Thymus (tissue), 11 donors: ENCODE measurements around the gene F2RL1. TPM values are rescaled to one million over a fixed set of nuclear protein-coding genes. Genes with fewer than 3 reads are reported as not detected.
A peak's percentile ranks its signal among the peaks of the same experiment; 100 is the strongest.
"Not testable (repeated sequence)": the region's sequence is repeated elsewhere in the genome, so short reads cannot be mapped to it uniquely, and the experiment has no call there.

ENCODE experiments used
- DNase-seq, 9 donors: peaks; one replicate each; pipeline ENCODE4 v3.0.0-alpha.2; 2013; ENCODE audit warnings: low spot score in 9 of 9, low read depth in 6 of 9, missing footprints in 1 of 9
- H3K27ac ChIP-seq, 2 donors: one replicate each; pipeline ENCODE4 v1.5.1; 2013; ENCODE audit warnings: control low read depth in 1 of 2, low read depth in 1 of 2, low read length in 1 of 2, mild to moderate bottlenecking in 1 of 2, moderate library complexity in 1 of 2
- H3K27me3 ChIP-seq, 2 donors: one replicate each; pipeline ENCODE4 v1.5.1; 2013; ENCODE audit warnings: low read length in 1 of 2; ENCODE audit not compliant: control insufficient read depth in 2 of 2, insufficient read depth in 1 of 2
- H3K36me3 ChIP-seq, 2 donors: one replicate each; pipeline ENCODE4 v1.5.1; 2013; ENCODE audit warnings: low read length in 1 of 2, mild to moderate bottlenecking in 1 of 2, moderate library complexity in 1 of 2; ENCODE audit not compliant: control insufficient read depth in 2 of 2, insufficient read depth in 2 of 2
- H3K4me1 ChIP-seq, 2 donors: one replicate each; pipeline ENCODE4 v1.5.1; 2013; ENCODE audit warnings: low read length in 2 of 2; ENCODE audit not compliant: control insufficient read depth in 2 of 2, insufficient read depth in 2 of 2
- H3K4me3 ChIP-seq, 2 donors: one replicate each; pipeline ENCODE4 v1.5.1; 2013; ENCODE audit warnings: low read length in 2 of 2, control low read depth in 1 of 2, mild to moderate bottlenecking in 1 of 2
- H3K9me3 ChIP-seq, 2 donors: one replicate each; pipeline ENCODE4 v1.5.1; 2013; ENCODE audit warnings: low read length in 1 of 2, mild to moderate bottlenecking in 1 of 2; ENCODE audit not compliant: control insufficient read depth in 2 of 2, insufficient read depth in 1 of 2
- WGBS: extraction: QIAGEN DNeasy Blood & Tissue Kit; methylation state at CpG from one replicate; pipeline ENCODE4 v1.1.7; 2013; 5-methylcytosine and 5-hydroxymethylcytosine counted together
- polyA plus RNA-seq: library from polyadenylated mRNA; stranded (reverse); fragments of 200-250 nt; gene quantifications from one replicate; pipeline ENCODE4 v1.2.3, GENCODE V29; 2013
- total RNA-seq: library from RNA; stranded (reverse); fragments of 120-200 nt; gene quantifications from one replicate; pipeline ENCODE4 v1.2.4, GENCODE V29; 2013
- donor health status: healthy.

F2RL1 gene
- total and polyA plus RNA-seq, 2 donors: 0.66 to 3.0 TPM

- WGBS: 75% methylated on average over 2 of the region's 2 CpGs
- Histone ChIP-seq H3K4me3 (no peak overlapping the region), H3K27me3 (no peaks in the 10 kb centered on the region), H3K27ac (no peak overlapping the region), H3K4me1 (no peaks in the 10 kb centered on the region), H3K36me3 (no peaks in the 10 kb centered on the region), H3K9me3 (no peaks in the 10 kb centered on the region)
- DNase-seq: peak in 1 of 9 donors; percentile 16
Measured at GRCh38 chr5:76787237-76787636, 31.6 kb upstream of the F2RL1 start.

GRCh38 chr5:76788362-76788761 is 30.5 kb upstream of the F2RL1 start:
- Histone ChIP-seq H3K27ac (no peak overlapping the region), H3K9me3 (no peaks in the 10 kb centered on the region), H3K4me1 (no peaks in the 10 kb centered on the region), H3K27me3 (no peaks in the 10 kb centered on the region), H3K4me3 (no peak overlapping the region), H3K36me3 (no peaks in the 10 kb centered on the region)
- 97% methylated on average over 6 of the region's 6 CpGs for WGBS
- DNase-seq: no peak

GRCh38 chr5:76789275-76789674 is 29.6 kb upstream of the F2RL1 start:
- not testable (repeated sequence) for H3K4me3 ChIP-seq, H3K36me3 ChIP-seq, H3K27me3 ChIP-seq, H3K4me1 ChIP-seq, DNase-seq, H3K27ac ChIP-seq, H3K9me3 ChIP-seq
- 98% methylated on average over 10 of the region's 10 CpGs for WGBS

GRCh38 chr5:76789991-76790581 is 28.7 kb upstream of the F2RL1 start:
- H3K36me3 ChIP-seq: no peaks in the 10 kb centered on the region
- no peaks in the 10 kb centered on the region for H3K27me3 ChIP-seq
- DNase-seq: no peak
- no peaks in the 10 kb centered on the region for H3K4me1 ChIP-seq
- H3K9me3 ChIP-seq: no peaks in the 10 kb centered on the region
- no peak overlapping the region for H3K4me3 ChIP-seq
- WGBS: 97% methylated on average over 8 of the region's 8 CpGs
- peak overlapping the region in 1 of 2 donors; percentile 42 for H3K27ac ChIP-seq

GRCh38 chr5:76790632-76791290 is 28.1 kb upstream of the F2RL1 start:
- H3K27me3 ChIP-seq: no peaks in the 10 kb centered on the region
- no peak overlapping the region for H3K4me3 ChIP-seq
- no peaks in the 10 kb centered on the region for H3K4me1 ChIP-seq
- no peaks in the 10 kb centered on the region for H3K9me3 ChIP-seq
- H3K27ac ChIP-seq: peak overlapping the region in 1 of 2 donors; percentile 42
- H3K36me3 ChIP-seq: no peaks in the 10 kb centered on the region
- DNase-seq: peak in 5 of 9 donors; percentile 12 to 63 (median 26)
- WGBS: 86% methylated on average over 3 of the region's 3 CpGs

- H3K9me3 ChIP-seq: no peaks in the 10 kb centered on the region
- H3K27me3 ChIP-seq: no peaks in the 10 kb centered on the region
- 95% methylated on average over 1 of the region's 1 CpG for WGBS
- H3K4me3 ChIP-seq: no peak overlapping the region
- H3K36me3 ChIP-seq: no peaks in the 10 kb centered on the region
- H3K4me1 ChIP-seq: no peaks in the 10 kb centered on the region
- DNase-seq: no peak
- peak overlapping the region in 1 of 2 donors; percentile 42 for H3K27ac ChIP-seq
Measured at GRCh38 chr5:76791461-76791860, 27.4 kb upstream of the F2RL1 start.

- H3K27me3 ChIP-seq: no peaks in the 10 kb centered on the region
- H3K27ac ChIP-seq: no peak overlapping the region
- no peak for DNase-seq
- H3K4me3 ChIP-seq: no peak overlapping the region
- H3K4me1 ChIP-seq: no peaks in the 10 kb centered on the region
- H3K9me3 ChIP-seq: no peaks in the 10 kb centered on the region
- no peaks in the 10 kb centered on the region for H3K36me3 ChIP-seq
- 80% methylated on average over 4 of the region's 4 CpGs for WGBS
Measured at GRCh38 chr5:76794871-76795270, 24.0 kb upstream of the F2RL1 start.

GRCh38 chr5:76799588-76799987 is 19.2 kb upstream of the F2RL1 start:
- no peak for DNase-seq
- Histone ChIP-seq H3K27me3 (no peaks in the 10 kb centered on the region), H3K9me3 (no peaks in the 10 kb centered on the region), H3K36me3 (no peaks in the 10 kb centered on the region), H3K4me3 (no peak overlapping the region), H3K4me1 (no peaks in the 10 kb centered on the region), H3K27ac (no peak overlapping the region)
- 99% methylated on average over 1 of the region's 1 CpG for WGBS

GRCh38 chr5:76800579-76800978 is 18.3 kb upstream of the F2RL1 start:
- DNase-seq: no peak
- no peaks in the 10 kb centered on the region for H3K27me3 ChIP-seq
- 98% methylated on average over 3 of the region's 3 CpGs for WGBS

More at GRCh38 chr5:76800579-76800978, 18.3 kb upstream of the F2RL1 start:
- Histone ChIP-seq H3K4me1 (no peaks in the 10 kb centered on the region), H3K9me3 (no peaks in the 10 kb centered on the region), H3K36me3 (no peaks in the 10 kb centered on the region), H3K27ac (no peak overlapping the region), H3K4me3 (no peak overlapping the region)
